ENCODE measurements around the gene MRPL37.

Gene MRPL37

DNA sequence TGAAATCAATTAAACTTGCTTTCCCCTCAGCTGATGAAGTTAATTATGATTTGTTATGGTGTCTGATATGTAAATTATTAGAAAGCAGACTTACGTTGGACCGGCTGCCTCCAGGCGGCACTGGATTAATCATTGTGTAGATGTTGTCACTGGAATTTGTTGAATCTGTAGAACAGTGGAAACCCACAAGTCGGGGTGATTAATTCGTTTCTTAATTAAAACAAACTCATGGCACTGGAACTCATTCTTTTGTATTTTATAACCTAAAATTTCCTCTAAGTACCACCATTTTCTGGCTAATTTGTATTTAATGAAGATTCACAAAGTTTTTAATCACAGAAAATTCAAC is 39.0 kb downstream of the MRPL37 start:
- Histone ChIP-seq H3F3A (ENCODE audit: insufficient read depth, low read length) (no peaks in the 10 kb centered on the region), H3K27me3 (ENCODE audit: insufficient read depth, low read length) (no peaks in the 10 kb centered on the region), H3K4me1 (ENCODE audit: insufficient read depth, low read length, severe bottlenecking) (no peaks in the 10 kb centered on the region), H3K79me2 (ENCODE audit: insufficient read depth, low read length) (no peaks in the 10 kb centered on the region), H3K36me3 (ENCODE audit: insufficient read depth, low read length) (no peaks in the 10 kb centered on the region), H3K9me2 (ENCODE audit: low read depth, low read length) (no peaks in the 10 kb centered on the region), H3K27ac (ENCODE audit: low read depth, low read length, poor library complexity, severe bottlenecking) (no peak overlapping the region), H3K9me3 (ENCODE audit: low read length) (no peaks in the 10 kb centered on the region), H3K4me3 (ENCODE audit: low read depth, low read length, poor library complexity, severe bottlenecking) (no peak overlapping the region), H3K4me2 (ENCODE audit: low read length) (no peak overlapping the region), H4K20me1 (ENCODE audit: insufficient read depth, low read length) (no peaks in the 10 kb centered on the region), H3K9ac (ENCODE audit: low read length) (no peak overlapping the region), H2AFZ (ENCODE audit: low read length) (no peak overlapping the region)
- TF ChIP-seq CTCF (IDR thresholded peaks at IDR 0.05; ENCODE audit: low read length) (no peak), EZH2 (IDR thresholded peaks at IDR 0.05; ENCODE audit: borderline replicate concordance, low read length) (no peak)

DNA sequence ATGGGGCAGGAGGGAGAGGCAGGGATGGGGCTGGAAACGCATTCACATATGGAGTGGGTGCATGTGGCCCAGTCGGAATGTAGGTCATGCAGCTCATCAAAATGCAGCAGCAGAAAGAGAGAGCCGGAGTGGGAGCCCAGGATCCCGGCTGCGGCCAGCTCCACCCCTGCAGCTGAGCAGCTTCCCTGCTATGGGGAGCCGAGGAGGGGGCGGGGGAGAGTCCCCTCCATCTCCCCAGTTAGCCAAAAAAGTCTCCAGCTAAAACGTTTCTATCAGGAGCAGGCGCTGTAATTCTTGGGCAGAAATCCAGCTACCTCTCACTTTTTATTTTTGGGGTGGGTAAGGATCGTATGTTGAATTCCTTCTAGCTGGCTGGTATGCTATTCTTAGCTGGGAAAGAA is 39.7 kb downstream of the MRPL37 start:
- Histone ChIP-seq H3K27me3 (ENCODE audit: insufficient read depth, low read length) (no peaks in the 10 kb centered on the region), H3K79me2 (ENCODE audit: insufficient read depth, low read length) (no peaks in the 10 kb centered on the region), H3K4me3 (ENCODE audit: low read depth, low read length, poor library complexity, severe bottlenecking) (no peak overlapping the region), H3F3A (ENCODE audit: insufficient read depth, low read length) (no peaks in the 10 kb centered on the region), H3K9ac (ENCODE audit: low read length) (no peak overlapping the region), H2AFZ (ENCODE audit: low read length) (no peak overlapping the region), H4K20me1 (ENCODE audit: insufficient read depth, low read length) (no peaks in the 10 kb centered on the region), H3K27ac (ENCODE audit: low read depth, low read length, poor library complexity, severe bottlenecking) (no peak overlapping the region), H3K9me3 (ENCODE audit: low read length) (no peaks in the 10 kb centered on the region), H3K4me1 (ENCODE audit: insufficient read depth, low read length, severe bottlenecking) (no peaks in the 10 kb centered on the region), H3K36me3 (ENCODE audit: insufficient read depth, low read length) (no peaks in the 10 kb centered on the region), H3K9me2 (ENCODE audit: low read depth, low read length) (no peaks in the 10 kb centered on the region), H3K4me2 (ENCODE audit: low read length) (no peak overlapping the region)
- no peak for TF ChIP-seq CTCF (IDR thresholded peaks at IDR 0.05; ENCODE audit: low read length)
- TF ChIP-seq EZH2 (IDR thresholded peaks at IDR 0.05; ENCODE audit: borderline replicate concordance, low read length), result no peak

DNA sequence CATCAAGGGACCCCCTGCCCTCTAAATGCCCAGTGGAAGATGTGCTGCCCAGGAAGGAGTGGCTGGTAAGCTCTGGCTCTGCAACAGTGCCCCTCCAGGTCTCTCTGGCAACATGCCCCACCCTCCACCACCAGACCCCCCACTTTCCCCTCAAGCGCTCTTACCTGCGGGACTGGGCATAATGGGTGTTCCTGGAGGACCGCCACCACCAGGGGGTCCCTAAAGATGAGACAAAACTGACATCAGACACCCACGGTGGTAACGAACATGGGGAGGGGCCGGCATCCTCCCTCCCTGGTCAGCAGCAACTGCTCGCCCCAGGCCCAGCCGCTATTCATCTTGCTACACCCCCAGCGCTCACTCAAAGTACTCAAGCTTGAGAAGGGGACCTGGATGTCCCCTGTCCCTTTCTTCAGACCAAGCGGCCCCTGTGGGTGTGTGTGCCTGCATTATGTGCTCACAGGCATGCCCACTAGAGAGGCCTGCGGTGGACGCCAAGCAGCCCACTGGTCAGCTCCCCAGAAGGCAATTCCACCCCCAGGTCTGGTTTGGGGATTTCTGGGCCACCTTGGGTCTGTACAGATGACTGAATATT is 40.9 kb downstream of the MRPL37 start:
- H3K9me3 ChIP-seq (ENCODE audit: low read length), result no peaks in the 10 kb centered on the region
- no peak overlapping the region for H3K4me2 ChIP-seq (ENCODE audit: low read length)
- no peak overlapping the region for H3K27ac ChIP-seq (ENCODE audit: low read depth, low read length, poor library complexity, severe bottlenecking)
- H3K36me3 ChIP-seq (ENCODE audit: insufficient read depth, low read length), result no peaks in the 10 kb centered on the region
- H3K79me2 ChIP-seq (ENCODE audit: insufficient read depth, low read length), result no peaks in the 10 kb centered on the region
- H3K9me2 ChIP-seq (ENCODE audit: low read depth, low read length), result no peaks in the 10 kb centered on the region
- no peaks in the 10 kb centered on the region for H3K27me3 ChIP-seq (ENCODE audit: insufficient read depth, low read length)
- no peak overlapping the region for H2AFZ ChIP-seq (ENCODE audit: low read length)
- TF ChIP-seq EZH2 (IDR thresholded peaks at IDR 0.05; ENCODE audit: borderline replicate concordance, low read length) (no peak), CTCF (IDR thresholded peaks at IDR 0.05; ENCODE audit: low read length) (no peak)
- no peaks in the 10 kb centered on the region for H3K4me1 ChIP-seq (ENCODE audit: insufficient read depth, low read length, severe bottlenecking)
- H4K20me1 ChIP-seq (ENCODE audit: insufficient read depth, low read length), result no peaks in the 10 kb centered on the region
- H3F3A ChIP-seq (ENCODE audit: insufficient read depth, low read length), result no peaks in the 10 kb centered on the region
- H3K4me3 ChIP-seq (ENCODE audit: low read depth, low read length, poor library complexity, severe bottlenecking), result no peak overlapping the region
- no peak overlapping the region for H3K9ac ChIP-seq (ENCODE audit: low read length)
